Measurements from ENCODE around the gene CALML6.
A peak's percentile ranks its signal among the peaks of the same experiment; 100 is the strongest.
"Not testable (repeated sequence)": the region's sequence is repeated elsewhere in the genome, so short reads cannot be mapped to it uniquely, and the experiment has no call there.

The CALML6 gene

GRCh38 chr1:1914971-1915692 lies at the start of gene CALML6:
Gene CALML6, plus strand, starts transcription at chr1:1915260. Its CDS starts 21 bp downstream, at chr1:1915281.
- DNase-seq (ENCODE audit: low spot score): no peak

DNA sequence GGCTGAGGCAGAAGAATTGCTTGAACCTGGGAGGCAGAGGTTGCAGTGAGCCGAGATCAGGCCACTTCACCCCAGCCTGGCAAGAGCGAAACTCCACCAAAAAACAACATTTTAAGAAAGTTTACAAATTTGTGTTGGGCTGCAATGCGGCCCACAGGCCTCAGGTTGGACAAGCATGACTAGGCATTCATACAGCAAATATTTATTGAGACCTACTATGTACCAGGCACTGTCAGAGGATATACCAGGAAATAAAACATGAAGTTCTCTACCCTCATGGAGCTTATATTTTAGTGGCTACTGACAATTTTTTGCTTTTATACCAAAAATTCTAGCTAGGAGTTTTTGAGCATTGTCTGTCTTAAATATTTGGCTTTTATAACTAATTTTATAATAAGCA lies 47.9 kb upstream of the CALML6 start:
- DNase-seq (ENCODE audit: low spot score): no peak

GRCh38 chr1:1869469-1869868 lies 45.6 kb upstream of the CALML6 start:
- DNase-seq (ENCODE audit: low spot score): no peak

GRCh38 chr1:1872329-1872994 lies 42.6 kb upstream of the CALML6 start:
- no peak for DNase-seq (ENCODE audit: low spot score)

- DNase-seq (ENCODE audit: low spot score): no peak
Measured at GRCh38 chr1:1873186-1873585, 41.9 kb upstream of the CALML6 start.

DNA sequence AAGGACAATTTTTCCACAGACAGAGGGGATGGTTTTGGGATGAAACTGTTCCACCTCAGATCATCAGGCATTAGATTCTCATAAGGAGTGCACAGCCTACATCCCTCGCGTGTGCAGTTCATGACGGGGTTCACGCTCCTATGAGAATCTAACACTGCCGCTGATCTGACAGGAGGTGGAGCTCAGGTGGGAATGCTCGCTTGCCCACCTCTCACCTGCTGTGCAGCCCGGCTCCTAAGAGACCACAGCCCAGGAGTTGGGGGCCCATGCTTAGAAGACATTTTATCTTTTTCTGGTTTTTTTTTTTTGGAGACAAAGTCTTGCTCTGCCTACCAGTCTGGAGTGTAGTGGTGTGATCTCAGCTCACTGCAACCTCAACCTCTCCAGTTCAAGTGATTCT lies 40.2 kb upstream of the CALML6 start:
- DNase-seq (ENCODE audit: low spot score): no peak

- DNase-seq (ENCODE audit: low spot score): no peak
Measured at GRCh38 chr1:1875932-1876331, 39.1 kb upstream of the CALML6 start.

DNA sequence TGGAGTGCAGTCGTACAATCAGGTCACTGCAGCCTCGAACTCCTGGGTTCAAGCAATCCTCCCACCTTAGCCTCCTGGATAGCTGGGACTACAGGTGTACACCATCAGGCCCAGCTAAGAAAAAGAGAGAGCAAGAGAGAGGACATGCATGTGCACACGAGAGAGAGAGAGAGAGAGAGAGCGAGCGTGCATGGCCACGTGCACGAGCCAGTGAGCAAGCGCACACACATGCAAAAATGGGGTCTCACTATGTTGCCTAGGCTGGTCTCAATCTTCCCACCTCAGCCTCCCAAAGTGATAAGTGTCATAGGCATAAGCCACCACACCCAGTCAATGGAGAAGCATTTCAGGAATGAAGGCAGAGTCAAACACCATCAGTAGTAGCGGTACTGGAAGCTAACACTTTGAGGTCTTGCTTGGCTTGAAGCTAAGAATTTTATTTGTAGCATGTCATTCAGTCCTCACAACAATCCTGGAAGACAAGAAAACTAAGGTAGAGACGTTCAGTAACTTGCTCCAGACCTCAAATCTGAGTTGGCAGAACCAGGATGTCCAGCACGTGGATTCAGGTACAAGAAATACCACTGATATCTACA lies 38.6 kb upstream of the CALML6 start:
- DNase-seq (ENCODE audit: low spot score): no peak

DNA sequence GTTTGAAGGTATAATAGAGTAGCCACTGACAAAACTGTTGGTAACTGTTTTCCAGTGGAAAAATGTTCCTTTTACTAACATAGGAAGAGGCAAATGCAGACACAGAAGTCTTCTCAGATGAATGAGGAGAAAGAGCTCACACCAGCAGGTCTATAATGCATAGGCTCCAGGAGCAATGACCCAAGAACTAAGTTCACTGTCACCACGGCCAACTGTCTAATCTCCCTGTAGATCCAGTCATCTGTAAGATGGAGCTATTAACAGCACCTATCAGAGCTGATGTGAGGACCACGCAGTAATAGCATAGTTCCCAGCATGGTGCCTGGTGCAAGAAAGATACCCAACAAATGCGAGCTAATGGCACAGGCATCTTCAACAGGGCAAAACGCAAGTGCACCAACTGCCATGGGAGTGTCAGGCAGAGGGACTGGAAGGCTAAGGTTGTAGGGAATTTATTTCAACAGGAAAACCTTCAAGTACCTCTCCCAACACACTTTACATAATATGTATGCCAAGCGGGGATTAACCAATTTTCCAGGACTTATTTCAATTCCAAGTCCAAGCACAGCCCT lies 37.1 kb upstream of the CALML6 start:
- DNase-seq (ENCODE audit: low spot score): no peak

GRCh38 chr1:1879942-1880341 lies 35.1 kb upstream of the CALML6 start:
- no peak for DNase-seq (ENCODE audit: low spot score)

DNA sequence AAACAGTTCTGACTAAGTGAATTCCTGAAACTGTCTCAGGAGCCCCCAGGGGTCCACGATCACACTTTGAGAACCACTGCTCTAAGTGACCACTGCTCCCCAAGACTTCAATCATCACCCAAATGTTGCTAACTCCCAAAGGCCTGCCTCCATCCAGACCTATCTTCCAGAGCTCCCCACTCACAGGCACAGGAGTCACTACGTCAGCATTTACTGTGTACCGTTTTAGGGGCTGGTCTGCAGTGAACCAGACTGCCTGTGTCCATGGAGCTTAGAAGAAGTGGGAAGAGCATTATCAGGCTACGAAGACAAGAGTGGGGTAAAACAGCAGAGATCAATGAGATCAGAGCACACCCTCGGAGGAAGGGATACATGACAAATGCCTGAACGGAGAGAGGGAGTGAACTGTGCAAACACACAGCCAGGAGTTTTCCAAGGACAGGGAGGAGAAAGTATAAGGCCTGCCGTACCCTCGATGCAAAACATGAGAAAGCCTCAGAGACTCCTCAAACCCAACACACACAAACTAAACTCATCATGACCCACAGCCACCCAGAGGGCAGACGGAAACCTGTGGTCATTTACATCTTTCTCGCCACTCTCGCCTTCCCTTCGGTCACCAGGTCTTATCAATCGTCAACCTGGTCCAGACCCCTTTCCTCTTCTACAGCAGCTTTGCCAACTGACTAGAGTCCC lies 34.3 kb upstream of the CALML6 start:
- no peak for DNase-seq (ENCODE audit: low spot score)

- DNase-seq (ENCODE audit: low spot score): no peak
Measured at GRCh38 chr1:1881727-1882126, 33.3 kb upstream of the CALML6 start.

DNA sequence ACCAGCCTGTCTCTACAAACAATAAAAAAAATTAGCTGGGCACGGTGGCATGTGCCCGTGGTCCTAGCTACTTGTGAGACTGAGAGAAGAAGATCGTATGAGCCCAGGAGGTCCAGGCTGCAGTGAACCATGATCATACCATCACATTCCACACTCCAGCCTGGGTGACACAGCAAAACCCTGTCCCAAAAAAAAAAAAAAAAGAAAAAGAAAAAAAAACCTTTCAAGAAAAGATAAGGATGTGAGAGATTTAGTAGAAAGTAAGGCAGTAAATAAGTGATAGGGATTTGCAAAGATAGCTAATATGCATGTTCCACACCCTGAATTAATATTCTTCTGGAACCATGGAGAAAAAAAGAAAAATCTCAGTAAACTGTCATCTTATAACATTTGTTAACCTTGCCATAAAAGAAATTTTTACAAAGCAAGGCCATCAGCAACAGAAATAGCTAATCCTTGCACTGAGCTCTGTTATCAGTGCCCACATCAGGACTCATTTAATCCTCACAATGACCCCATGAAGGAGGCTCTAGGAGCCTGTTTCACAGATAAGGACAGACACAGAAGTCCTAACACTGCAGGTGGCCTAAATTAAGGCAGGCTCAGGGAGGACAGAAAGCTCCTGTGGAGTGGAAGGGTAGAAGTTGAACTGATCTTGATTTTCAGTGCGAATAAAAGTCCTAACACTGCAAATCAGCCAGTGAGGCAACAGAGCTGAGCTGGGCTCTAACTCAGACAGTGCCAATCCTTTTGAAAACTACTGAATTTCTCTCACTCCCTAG lies 31.8 kb upstream of the CALML6 start:
- no peak for DNase-seq (ENCODE audit: low spot score)

GRCh38 chr1:1883890-1884289 lies 31.2 kb upstream of the CALML6 start:
- DNase-seq (ENCODE audit: low spot score): not testable (repeated sequence)

DNA sequence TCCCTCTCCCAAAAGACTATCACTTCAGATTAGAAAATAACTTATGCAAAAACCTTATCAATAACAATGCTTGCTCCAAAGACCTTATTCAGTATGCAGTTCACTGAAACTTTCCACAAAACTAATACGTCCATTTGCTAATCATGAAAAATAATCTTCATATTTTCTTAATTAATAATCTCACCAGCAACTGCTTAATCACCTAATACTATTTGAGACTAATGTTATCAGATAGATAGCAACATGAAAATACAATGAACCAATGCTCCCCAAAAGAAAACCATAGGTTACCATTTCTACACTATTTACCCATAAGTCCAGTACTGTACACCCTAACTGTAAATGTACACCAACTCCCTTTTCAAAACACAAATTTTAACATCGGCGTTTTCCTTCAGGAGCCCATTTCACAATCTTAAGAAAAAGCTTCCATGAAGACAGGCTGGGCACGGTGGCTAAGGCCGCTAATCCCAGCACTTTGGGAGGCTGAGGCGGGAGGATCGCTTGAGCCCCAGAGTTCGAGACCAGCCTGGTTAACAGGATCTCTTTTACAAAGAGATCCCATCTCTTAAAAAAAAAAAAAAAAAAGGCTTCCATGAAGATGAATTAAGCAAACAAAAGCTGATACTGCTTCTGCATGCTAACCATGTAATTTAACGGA lies 25.8 kb upstream of the CALML6 start:
- no peak for DNase-seq (ENCODE audit: low spot score)

DNA sequence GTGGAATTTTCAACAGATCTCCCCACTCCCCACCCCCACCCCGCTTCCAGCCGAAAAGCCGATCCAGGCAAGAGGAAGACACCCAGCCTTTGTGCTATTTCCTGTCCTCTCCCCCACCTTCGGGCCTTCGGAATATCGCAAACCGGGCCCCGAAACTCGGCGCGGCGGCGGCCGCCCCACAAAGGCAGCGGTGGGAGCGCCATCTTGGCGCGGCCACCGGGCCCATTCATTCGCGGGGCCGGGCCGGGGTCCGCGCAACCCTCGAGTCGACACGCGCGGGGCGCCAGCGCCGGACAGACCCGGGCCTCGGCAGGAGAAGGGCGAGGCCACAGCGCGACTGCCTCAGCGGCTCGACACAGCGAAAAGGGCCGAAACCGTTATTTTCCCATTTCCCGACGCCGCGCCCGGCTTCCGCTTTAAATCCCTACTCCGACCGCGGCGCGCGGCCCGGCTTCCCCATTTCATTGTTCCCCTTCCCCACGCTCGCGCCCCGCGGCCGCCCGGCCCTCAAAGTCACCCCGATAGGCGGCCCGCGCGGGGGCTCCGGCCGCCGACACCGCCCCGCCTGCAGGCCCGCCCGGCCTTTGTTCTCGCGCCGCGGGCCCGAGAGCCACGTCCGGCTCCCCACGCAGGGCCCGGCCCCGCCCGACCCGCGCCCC lies 25.1 kb upstream of the CALML6 start:
- no peak for DNase-seq (ENCODE audit: low spot score)

- DNase-seq (ENCODE audit: low spot score): peak; percentile 95
Measured at GRCh38 chr1:1890506-1891348, 24.3 kb upstream of the CALML6 start, which contains the start of gene GNB1. Gene GNB1, minus strand, starts transcription at chr1:1891087. Its CDS starts 65,634 bp downstream, at chr1:1825453.

DNA sequence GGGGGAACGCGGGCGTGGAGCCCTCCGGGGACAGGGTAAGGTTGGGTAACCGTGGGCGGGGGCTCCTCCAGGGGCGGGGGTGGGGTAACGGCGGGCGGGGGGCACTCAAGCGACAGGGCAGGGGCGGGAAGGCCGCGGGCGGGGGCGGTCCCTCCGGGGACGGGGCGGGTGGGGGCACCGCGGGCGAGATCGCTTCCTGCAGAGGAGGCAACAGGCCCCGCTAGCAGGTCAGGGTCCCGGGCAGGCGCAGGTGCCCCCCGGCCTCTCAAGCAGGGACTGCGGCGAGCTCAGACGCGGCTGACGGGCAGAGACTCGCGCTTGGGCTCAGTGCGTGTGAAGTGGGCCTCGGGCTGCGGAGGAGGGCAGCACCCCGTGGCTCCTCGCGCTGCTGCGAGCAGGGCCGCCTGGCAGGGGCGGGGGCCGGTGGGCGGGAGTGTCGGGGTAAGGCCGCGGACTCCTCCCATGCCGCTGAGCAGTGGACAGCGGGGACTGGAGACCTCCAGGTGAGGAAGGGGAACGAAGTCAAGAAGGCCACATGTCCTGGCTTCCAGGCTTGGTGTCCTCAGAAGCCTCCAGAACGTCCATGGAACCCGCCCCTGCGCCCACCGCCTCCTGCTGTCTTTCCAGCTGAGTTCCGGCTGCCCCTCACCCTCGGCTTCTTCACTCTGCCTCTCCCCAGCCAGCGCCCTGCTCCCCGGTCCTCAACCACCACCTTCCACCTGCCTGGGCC lies 23.5 kb upstream of the CALML6 start:
- DNase-seq (ENCODE audit: low spot score): peak; percentile 93
